Aortic smooth muscle cell (primary cell): Measurements from ENCODE around the gene ARHGAP44. TPM values are rescaled to one million over a fixed set of nuclear protein-coding genes. Genes with fewer than 3 reads are reported as not detected.

Source experiments
- total RNA-seq: library from RNA; depleted of rRNA; stranded (reverse); fragments of >200 nt; gene quantifications from 2 replicates; pipeline ENCODE4 v1.2.3, GENCODE V29; 2014

ARHGAP44 gene, protein sequence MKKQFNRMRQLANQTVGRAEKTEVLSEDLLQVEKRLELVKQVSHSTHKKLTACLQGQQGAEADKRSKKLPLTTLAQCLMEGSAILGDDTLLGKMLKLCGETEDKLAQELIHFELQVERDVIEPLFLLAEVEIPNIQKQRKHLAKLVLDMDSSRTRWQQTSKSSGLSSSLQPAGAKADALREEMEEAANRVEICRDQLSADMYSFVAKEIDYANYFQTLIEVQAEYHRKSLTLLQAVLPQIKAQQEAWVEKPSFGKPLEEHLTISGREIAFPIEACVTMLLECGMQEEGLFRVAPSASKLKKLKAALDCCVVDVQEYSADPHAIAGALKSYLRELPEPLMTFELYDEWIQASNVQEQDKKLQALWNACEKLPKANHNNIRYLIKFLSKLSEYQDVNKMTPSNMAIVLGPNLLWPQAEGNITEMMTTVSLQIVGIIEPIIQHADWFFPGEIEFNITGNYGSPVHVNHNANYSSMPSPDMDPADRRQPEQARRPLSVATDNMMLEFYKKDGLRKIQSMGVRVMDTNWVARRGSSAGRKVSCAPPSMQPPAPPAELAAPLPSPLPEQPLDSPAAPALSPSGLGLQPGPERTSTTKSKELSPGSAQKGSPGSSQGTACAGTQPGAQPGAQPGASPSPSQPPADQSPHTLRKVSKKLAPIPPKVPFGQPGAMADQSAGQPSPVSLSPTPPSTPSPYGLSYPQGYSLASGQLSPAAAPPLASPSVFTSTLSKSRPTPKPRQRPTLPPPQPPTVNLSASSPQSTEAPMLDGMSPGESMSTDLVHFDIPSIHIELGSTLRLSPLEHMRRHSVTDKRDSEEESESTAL
- total RNA-seq, result 5.9 and 6.9 TPM in 2 replicates

DNA sequence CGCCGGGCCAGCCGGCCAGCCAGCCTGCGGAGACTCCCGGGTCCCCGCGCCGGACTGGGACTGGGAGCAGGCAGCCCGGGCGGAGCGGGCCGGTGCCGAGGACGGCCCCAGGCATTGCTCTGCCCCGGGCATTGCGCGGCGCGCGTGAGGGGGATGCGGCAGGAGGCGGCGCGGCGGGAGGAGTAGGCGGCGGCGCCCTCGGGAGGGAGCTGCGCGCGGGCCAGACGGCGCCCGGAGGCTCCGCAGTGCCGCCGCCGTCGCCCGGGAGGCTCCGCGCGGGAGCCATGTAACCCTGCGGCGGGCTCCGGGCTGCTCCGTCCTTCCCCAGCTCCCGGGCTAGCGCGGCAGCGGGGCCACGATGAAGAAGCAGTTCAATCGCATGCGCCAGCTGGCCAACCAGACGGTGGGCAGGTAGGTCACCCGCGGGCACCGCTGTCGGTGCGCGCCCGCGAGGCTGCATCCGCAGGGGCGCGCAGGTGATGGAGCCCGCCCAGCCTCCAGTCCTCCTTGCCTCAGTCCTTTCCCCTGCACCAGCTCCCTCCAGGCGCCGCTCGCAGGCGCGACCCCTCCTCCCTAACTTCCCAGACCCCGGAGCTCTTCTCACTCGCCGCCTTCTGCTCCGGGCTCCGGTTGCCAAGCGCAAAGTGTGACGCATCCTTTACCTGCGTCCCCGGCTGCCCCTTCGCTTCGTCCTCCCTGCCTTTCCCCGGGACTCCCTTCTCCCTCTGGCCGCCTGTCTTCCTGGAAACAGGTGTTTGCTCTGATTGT lies at the start of gene ARHGAP44:
ARHGAP44 (plus strand) TSS at position 18 of the 768 bp plus-strand sequence; CDS start at position 359, 341 bp downstream.

GRCh38 chr17:13017655-13018459 lies 228.6 kb downstream of the ARHGAP44 start, which contains the start of gene ELAC2:
ELAC2 (minus strand) TSS chr17:13018027; CDS start chr17:13017947, 80 bp downstream.

Other genes with a start within 250 kb of the ARHGAP44 start
- 2.4 and 3.5 TPM in 2 replicates for gene MYOCD, start 123.6 kb upstream of the ARHGAP44 start, total RNA-seq
- gene ELAC2, start 228.5 kb downstream of the ARHGAP44 start, total RNA-seq, result 60.8 and 88.5 TPM in 2 replicates